WERI-Rb-1 (cell line): Measurements from ENCODE around the gene FBXO44.

Source experiments
- DNase-seq: peaks from one replicate; pipeline ENCODE4 v3.0.0-alpha.2; 2020
- H3K27ac ChIP-seq: fragments of 250-450 bp; sonication (Bioruptor Pico); 2 replicates; pipeline ENCODE4 v1.5.1; 2020; ENCODE audit warnings: mild to moderate bottlenecking, moderate library complexity
- H3K27me3 ChIP-seq: fragments of 250-450 bp; sonication (Bioruptor Pico); 2 replicates; pipeline ENCODE4 v1.5.1; 2021; ENCODE audit warnings: mild to moderate bottlenecking, low read depth, moderate library complexity; ENCODE audit not compliant: insufficient read depth, severe bottlenecking
- H3K36me3 ChIP-seq: fragments of 250-450 bp; sonication (Bioruptor Pico); 2 replicates; pipeline ENCODE4 v1.5.1; 2020; ENCODE audit warnings: mild to moderate bottlenecking, moderate library complexity
- H3K4me3 ChIP-seq: 2 replicates; pipeline ENCODE4 v1.5.1; 2011; ENCODE audit warnings: low read depth, mild to moderate bottlenecking, control low read depth, low read length
- H3K9me3 ChIP-seq: fragments of 250-450 bp; sonication (Bioruptor Pico); 2 replicates; pipeline ENCODE4 v1.5.1; 2021; ENCODE audit warnings: mild to moderate bottlenecking, moderate library complexity; ENCODE audit not compliant: severe bottlenecking
- TF ChIP-seq, protein P1 (sequence below): IDR thresholded peaks from 2 replicates; pipeline ENCODE4 v1.5.1; 2011; ENCODE audit warnings: low read depth, mild to moderate bottlenecking, control low read depth, inconsistent platforms, low read length

Gene FBXO44

DNA sequence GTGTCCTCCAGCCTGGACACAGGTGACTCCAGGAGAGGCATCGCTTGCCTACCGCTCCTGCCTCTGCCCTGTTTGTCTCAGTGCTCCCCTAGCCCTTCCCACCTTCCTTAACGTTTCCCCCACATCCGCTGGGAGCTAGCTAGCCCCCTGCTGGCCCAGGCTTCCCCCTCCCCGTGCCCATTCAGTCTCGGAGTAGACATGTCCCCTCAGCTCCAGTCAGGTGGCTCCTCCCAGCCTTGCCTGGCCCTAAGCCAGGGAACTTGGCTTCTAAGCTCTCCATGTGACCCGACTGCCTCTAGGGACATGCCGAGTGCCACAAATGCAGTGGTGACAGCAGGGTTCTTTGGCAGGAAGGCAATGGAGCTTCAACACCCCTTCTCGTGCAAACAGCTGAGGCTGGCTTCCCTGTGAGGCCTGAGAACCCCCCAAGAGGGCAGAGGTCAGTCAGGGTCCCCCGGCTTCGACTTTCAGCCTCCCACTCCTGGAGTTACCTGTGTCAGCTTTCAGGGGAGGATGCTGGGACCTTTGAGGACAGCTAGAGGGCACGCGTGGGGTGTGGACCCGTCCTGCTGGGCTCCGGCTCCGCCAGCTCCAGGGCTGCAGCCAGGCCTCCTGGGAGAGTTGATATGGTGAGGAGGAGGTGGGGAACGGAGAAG, 53.1 kb downstream of the FBXO44 start:
- no peak overlapping the region for H3K4me3 ChIP-seq
- no peaks in the 10 kb centered on the region for H3K27me3 ChIP-seq
- peak; percentile 76 for DNase-seq
- H3K9me3 ChIP-seq = no peaks in the 10 kb centered on the region
- peaks cover 26% of the 10 kb centered on the region for H3K36me3 ChIP-seq
- TF ChIP-seq, protein P1, sequence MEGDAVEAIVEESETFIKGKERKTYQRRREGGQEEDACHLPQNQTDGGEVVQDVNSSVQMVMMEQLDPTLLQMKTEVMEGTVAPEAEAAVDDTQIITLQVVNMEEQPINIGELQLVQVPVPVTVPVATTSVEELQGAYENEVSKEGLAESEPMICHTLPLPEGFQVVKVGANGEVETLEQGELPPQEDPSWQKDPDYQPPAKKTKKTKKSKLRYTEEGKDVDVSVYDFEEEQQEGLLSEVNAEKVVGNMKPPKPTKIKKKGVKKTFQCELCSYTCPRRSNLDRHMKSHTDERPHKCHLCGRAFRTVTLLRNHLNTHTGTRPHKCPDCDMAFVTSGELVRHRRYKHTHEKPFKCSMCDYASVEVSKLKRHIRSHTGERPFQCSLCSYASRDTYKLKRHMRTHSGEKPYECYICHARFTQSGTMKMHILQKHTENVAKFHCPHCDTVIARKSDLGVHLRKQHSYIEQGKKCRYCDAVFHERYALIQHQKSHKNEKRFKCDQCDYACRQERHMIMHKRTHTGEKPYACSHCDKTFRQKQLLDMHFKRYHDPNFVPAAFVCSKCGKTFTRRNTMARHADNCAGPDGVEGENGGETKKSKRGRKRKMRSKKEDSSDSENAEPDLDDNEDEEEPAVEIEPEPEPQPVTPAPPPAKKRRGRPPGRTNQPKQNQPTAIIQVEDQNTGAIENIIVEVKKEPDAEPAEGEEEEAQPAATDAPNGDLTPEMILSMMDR = no peak
- H3K27ac ChIP-seq = peak overlapping the region; percentile 73

GRCh38 chr1:11708554-11709350, 54.1 kb downstream of the FBXO44 start:
- Histone ChIP-seq H3K9me3 (no peaks in the 10 kb centered on the region), H3K4me3 (no peak overlapping the region), H3K36me3 (peaks cover 26% of the 10 kb centered on the region), H3K27me3 (no peaks in the 10 kb centered on the region), H3K27ac (no peak overlapping the region)
- TF ChIP-seq, protein P1 = no peak
- DNase-seq = no peak

DNA sequence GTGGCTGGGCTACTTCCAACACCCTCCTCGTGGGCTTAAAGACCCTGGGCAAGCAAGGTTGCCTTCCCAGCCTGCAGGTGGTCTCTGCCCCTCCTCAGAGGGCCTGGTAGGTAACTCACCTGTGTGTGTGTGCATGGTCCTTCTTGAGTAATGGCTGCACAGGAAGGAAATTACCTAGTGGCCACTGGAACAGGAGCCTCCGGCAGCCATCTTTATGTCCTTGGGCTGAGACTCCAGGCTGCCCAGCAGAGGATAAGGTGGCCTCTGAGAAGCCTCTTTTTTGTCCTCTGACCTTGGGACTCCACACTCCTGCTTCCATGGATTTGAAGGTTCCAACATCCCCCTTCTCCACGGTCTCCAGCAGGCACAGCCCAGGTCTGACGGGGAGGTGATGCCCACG, 56.8 kb downstream of the FBXO44 start:
- Histone ChIP-seq H3K4me3 (no peak overlapping the region), H3K36me3 (peaks cover 26% of the 10 kb centered on the region), H3K27me3 (no peaks in the 10 kb centered on the region), H3K27ac (no peak overlapping the region), H3K9me3 (no peaks in the 10 kb centered on the region)
- TF ChIP-seq, protein P1 = no peak
- DNase-seq = no peak

DNA sequence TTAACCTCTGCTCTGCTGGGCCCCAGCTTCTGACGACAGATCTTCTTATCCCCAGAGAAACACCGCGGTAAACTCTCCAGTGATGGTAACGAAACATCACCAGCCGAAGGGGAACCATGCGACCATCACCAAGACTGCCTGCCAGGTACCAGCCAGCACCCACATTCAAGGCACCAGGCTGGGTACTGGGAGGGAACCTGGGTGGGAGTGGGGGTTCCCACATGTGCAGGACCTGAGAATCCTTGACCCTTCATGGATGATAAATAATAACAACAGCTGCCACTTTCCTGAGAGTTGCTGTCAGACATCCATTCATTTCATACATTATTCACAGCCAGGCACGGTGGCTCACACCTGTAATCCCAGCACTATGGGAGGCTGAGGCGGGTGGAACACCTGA, 57.6 kb downstream of the FBXO44 start:
- H3K4me3 ChIP-seq = no peak overlapping the region
- H3K27ac ChIP-seq = no peak overlapping the region
- no peaks in the 10 kb centered on the region for H3K9me3 ChIP-seq
- TF ChIP-seq, protein P1 = no peak
- H3K36me3 ChIP-seq = peaks cover 23% of the 10 kb centered on the region
- no peak for DNase-seq
- H3K27me3 ChIP-seq = no peaks in the 10 kb centered on the region
